ENCODE data around the gene BACH2. TPM values are rescaled to one million over a fixed set of nuclear protein-coding genes. Genes with fewer than 3 reads are reported as not detected.

BACH2 gene
- polyA plus RNA-seq, 2 donors: 0.24 to 0.26 TPM

- Histone ChIP-seq H3K27me3 (ENCODE audit: control insufficient read depth in 1 of 2, insufficient read depth in 2 of 2, low read length in 2 of 2) (no peaks in the 10 kb centered on the region), H3K36me3 (ENCODE audit: control insufficient read depth in 2 of 2, insufficient read depth in 2 of 2, low read length in 1 of 2) (no peaks in the 10 kb centered on the region), H3K4me1 (ENCODE audit: control insufficient read depth in 2 of 2, insufficient read depth in 2 of 2, low read length in 1 of 2) (no peaks in the 10 kb centered on the region), H3K9me3 (ENCODE audit: control insufficient read depth in 2 of 2, insufficient read depth in 1 of 2, low read depth in 1 of 2, low read length in 1 of 2) (no peaks in the 10 kb centered on the region), H3K27ac (ENCODE audit: low read depth in 2 of 2, low read length in 1 of 2) (no peak overlapping the region), H3K4me3 (ENCODE audit: low read depth in 1 of 2, low read length in 2 of 2) (no peak overlapping the region)
- 55 to 69% methylated on average over 8 of the region's 8 CpGs for WGBS, 2 donors
Observed at GRCh38 chr6:89999945-90000825, 296.5 kb downstream of the BACH2 start.

GRCh38 chr6:89999154-89999553 is 297.5 kb downstream of the BACH2 start:
- Histone ChIP-seq H3K27me3 (ENCODE audit: control insufficient read depth in 1 of 2, insufficient read depth in 2 of 2, low read length in 2 of 2) (no peaks in the 10 kb centered on the region), H3K36me3 (ENCODE audit: control insufficient read depth in 2 of 2, insufficient read depth in 2 of 2, low read length in 1 of 2) (no peaks in the 10 kb centered on the region), H3K4me3 (ENCODE audit: low read depth in 1 of 2, low read length in 2 of 2) (no peak overlapping the region), H3K27ac (ENCODE audit: low read depth in 2 of 2, low read length in 1 of 2) (no peak overlapping the region), H3K9me3 (ENCODE audit: control insufficient read depth in 2 of 2, insufficient read depth in 1 of 2, low read depth in 1 of 2, low read length in 1 of 2) (no peaks in the 10 kb centered on the region), H3K4me1 (ENCODE audit: control insufficient read depth in 2 of 2, insufficient read depth in 2 of 2, low read length in 1 of 2) (no peaks in the 10 kb centered on the region)
- WGBS, 2 donors: 19 to 22% methylated on average over 4 of the region's 4 CpGs

- no peaks in the 10 kb centered on the region for H3K9me3 ChIP-seq (ENCODE audit: control insufficient read depth in 2 of 2, insufficient read depth in 1 of 2, low read depth in 1 of 2, low read length in 1 of 2)
- WGBS, 2 donors: 66 to 75% methylated on average over 6 of the region's 6 CpGs
- no peak overlapping the region for H3K4me3 ChIP-seq (ENCODE audit: low read depth in 1 of 2, low read length in 2 of 2)
Observed at GRCh38 chr6:89997456-89998445, 298.9 kb downstream of the BACH2 start.

GRCh38 chr6:89993411-89993810 is 303.2 kb downstream of the BACH2 start:
- Histone ChIP-seq H3K4me1 (ENCODE audit: control insufficient read depth in 2 of 2, insufficient read depth in 2 of 2, low read length in 1 of 2) (no peaks in the 10 kb centered on the region), H3K9me3 (ENCODE audit: control insufficient read depth in 2 of 2, insufficient read depth in 1 of 2, low read depth in 1 of 2, low read length in 1 of 2) (no peaks in the 10 kb centered on the region), H3K27me3 (ENCODE audit: control insufficient read depth in 1 of 2, insufficient read depth in 2 of 2, low read length in 2 of 2) (no peaks in the 10 kb centered on the region), H3K4me3 (ENCODE audit: low read depth in 1 of 2, low read length in 2 of 2) (no peak overlapping the region), H3K27ac (ENCODE audit: low read depth in 2 of 2, low read length in 1 of 2) (no peak overlapping the region), H3K36me3 (ENCODE audit: control insufficient read depth in 2 of 2, insufficient read depth in 2 of 2, low read length in 1 of 2) (no peaks in the 10 kb centered on the region)
- 97% methylated on average over 3 of the region's 3 CpGs for WGBS, 2 donors

More at GRCh38 chr6:89997456-89998445, 298.9 kb downstream of the BACH2 start:
- no peaks in the 10 kb centered on the region for H3K4me1 ChIP-seq (ENCODE audit: control insufficient read depth in 2 of 2, insufficient read depth in 2 of 2, low read length in 1 of 2)
- H3K27ac ChIP-seq (ENCODE audit: low read depth in 2 of 2, low read length in 1 of 2): no peak overlapping the region
- H3K36me3 ChIP-seq (ENCODE audit: control insufficient read depth in 2 of 2, insufficient read depth in 2 of 2, low read length in 1 of 2): no peaks in the 10 kb centered on the region
- H3K27me3 ChIP-seq (ENCODE audit: control insufficient read depth in 1 of 2, insufficient read depth in 2 of 2, low read length in 2 of 2): no peaks in the 10 kb centered on the region

GRCh38 chr6:89992818-89993217 is 303.8 kb downstream of the BACH2 start:
- no peaks in the 10 kb centered on the region for H3K9me3 ChIP-seq (ENCODE audit: control insufficient read depth in 2 of 2, insufficient read depth in 1 of 2, low read depth in 1 of 2, low read length in 1 of 2)
- no peaks in the 10 kb centered on the region for H3K36me3 ChIP-seq (ENCODE audit: control insufficient read depth in 2 of 2, insufficient read depth in 2 of 2, low read length in 1 of 2)
- H3K27me3 ChIP-seq (ENCODE audit: control insufficient read depth in 1 of 2, insufficient read depth in 2 of 2, low read length in 2 of 2): no peaks in the 10 kb centered on the region
- no peak overlapping the region for H3K4me3 ChIP-seq (ENCODE audit: low read depth in 1 of 2, low read length in 2 of 2)
- H3K4me1 ChIP-seq (ENCODE audit: control insufficient read depth in 2 of 2, insufficient read depth in 2 of 2, low read length in 1 of 2): no peaks in the 10 kb centered on the region
- 90 to 96% methylated on average over 2 of the region's 2 CpGs for WGBS, 2 donors
- H3K27ac ChIP-seq (ENCODE audit: low read depth in 2 of 2, low read length in 1 of 2): no peak overlapping the region

GRCh38 chr6:89989742-89990141 is 306.9 kb downstream of the BACH2 start:
- no peaks in the 10 kb centered on the region for H3K27me3 ChIP-seq (ENCODE audit: control insufficient read depth in 1 of 2, insufficient read depth in 2 of 2, low read length in 2 of 2)
- H3K27ac ChIP-seq (ENCODE audit: low read depth in 2 of 2, low read length in 1 of 2): no peak overlapping the region
- H3K4me3 ChIP-seq (ENCODE audit: low read depth in 1 of 2, low read length in 2 of 2): no peak overlapping the region
- H3K9me3 ChIP-seq (ENCODE audit: control insufficient read depth in 2 of 2, insufficient read depth in 1 of 2, low read depth in 1 of 2, low read length in 1 of 2): no peaks in the 10 kb centered on the region
- no peaks in the 10 kb centered on the region for H3K36me3 ChIP-seq (ENCODE audit: control insufficient read depth in 2 of 2, insufficient read depth in 2 of 2, low read length in 1 of 2)
- 77% methylated on average over 4 of the region's 4 CpGs for WGBS, 2 donors
- H3K4me1 ChIP-seq (ENCODE audit: control insufficient read depth in 2 of 2, insufficient read depth in 2 of 2, low read length in 1 of 2): peaks cover 3% of the 10 kb centered on the region in 2 donors

GRCh38 chr6:89987830-89988229 is 308.8 kb downstream of the BACH2 start:
- Histone ChIP-seq H3K4me3 (ENCODE audit: low read depth in 1 of 2, low read length in 2 of 2) (no peak overlapping the region), H3K27ac (ENCODE audit: low read depth in 2 of 2, low read length in 1 of 2) (no peak overlapping the region), H3K36me3 (ENCODE audit: control insufficient read depth in 2 of 2, insufficient read depth in 2 of 2, low read length in 1 of 2) (no peaks in the 10 kb centered on the region), H3K27me3 (ENCODE audit: control insufficient read depth in 1 of 2, insufficient read depth in 2 of 2, low read length in 2 of 2) (no peaks in the 10 kb centered on the region), H3K4me1 (ENCODE audit: control insufficient read depth in 2 of 2, insufficient read depth in 2 of 2, low read length in 1 of 2) (peaks cover 3% of the 10 kb centered on the region in 2 donors), H3K9me3 (ENCODE audit: control insufficient read depth in 2 of 2, insufficient read depth in 1 of 2, low read depth in 1 of 2, low read length in 1 of 2) (no peaks in the 10 kb centered on the region)
- WGBS, 2 donors: 78 to 80% methylated on average over 2 of the region's 2 CpGs

GRCh38 chr6:89987140-89987539 is 309.5 kb downstream of the BACH2 start:
- H3K4me3 ChIP-seq (ENCODE audit: low read depth in 1 of 2, low read length in 2 of 2): no peak overlapping the region
- no peaks in the 10 kb centered on the region for H3K36me3 ChIP-seq (ENCODE audit: control insufficient read depth in 2 of 2, insufficient read depth in 2 of 2, low read length in 1 of 2)
- no peak overlapping the region for H3K27ac ChIP-seq (ENCODE audit: low read depth in 2 of 2, low read length in 1 of 2)
- H3K9me3 ChIP-seq (ENCODE audit: control insufficient read depth in 2 of 2, insufficient read depth in 1 of 2, low read depth in 1 of 2, low read length in 1 of 2): no peaks in the 10 kb centered on the region
- peaks cover 3% of the 10 kb centered on the region in 2 donors for H3K4me1 ChIP-seq (ENCODE audit: control insufficient read depth in 2 of 2, insufficient read depth in 2 of 2, low read length in 1 of 2)
- 93 to 95% methylated on average over 3 of the region's 3 CpGs for WGBS, 2 donors
- no peaks in the 10 kb centered on the region for H3K27me3 ChIP-seq (ENCODE audit: control insufficient read depth in 1 of 2, insufficient read depth in 2 of 2, low read length in 2 of 2)

GRCh38 chr6:89986650-89987074 is 310.0 kb downstream of the BACH2 start:
- H3K4me1 ChIP-seq (ENCODE audit: control insufficient read depth in 2 of 2, insufficient read depth in 2 of 2, low read length in 1 of 2): peaks cover 3% of the 10 kb centered on the region in 2 donors
- H3K27ac ChIP-seq (ENCODE audit: low read depth in 2 of 2, low read length in 1 of 2): no peak overlapping the region
- 84 to 87% methylated on average over 3 of the region's 3 CpGs for WGBS, 2 donors
- H3K27me3 ChIP-seq (ENCODE audit: control insufficient read depth in 1 of 2, insufficient read depth in 2 of 2, low read length in 2 of 2): no peaks in the 10 kb centered on the region
- no peak overlapping the region for H3K4me3 ChIP-seq (ENCODE audit: low read depth in 1 of 2, low read length in 2 of 2)
- no peaks in the 10 kb centered on the region for H3K9me3 ChIP-seq (ENCODE audit: control insufficient read depth in 2 of 2, insufficient read depth in 1 of 2, low read depth in 1 of 2, low read length in 1 of 2)
- no peaks in the 10 kb centered on the region for H3K36me3 ChIP-seq (ENCODE audit: control insufficient read depth in 2 of 2, insufficient read depth in 2 of 2, low read length in 1 of 2)

Data from esophagus (tissue), 2 donors.